Measurements from ENCODE around the gene NDUFV1. TPM values are rescaled to one million over a fixed set of nuclear protein-coding genes. Genes with fewer than 3 reads are reported as not detected.

Gene NDUFV1
- total and polyA plus RNA-seq, 2 of the 4 experiments (the other 2 are of a cell fraction), result 120 to 133 TPM

DNA sequence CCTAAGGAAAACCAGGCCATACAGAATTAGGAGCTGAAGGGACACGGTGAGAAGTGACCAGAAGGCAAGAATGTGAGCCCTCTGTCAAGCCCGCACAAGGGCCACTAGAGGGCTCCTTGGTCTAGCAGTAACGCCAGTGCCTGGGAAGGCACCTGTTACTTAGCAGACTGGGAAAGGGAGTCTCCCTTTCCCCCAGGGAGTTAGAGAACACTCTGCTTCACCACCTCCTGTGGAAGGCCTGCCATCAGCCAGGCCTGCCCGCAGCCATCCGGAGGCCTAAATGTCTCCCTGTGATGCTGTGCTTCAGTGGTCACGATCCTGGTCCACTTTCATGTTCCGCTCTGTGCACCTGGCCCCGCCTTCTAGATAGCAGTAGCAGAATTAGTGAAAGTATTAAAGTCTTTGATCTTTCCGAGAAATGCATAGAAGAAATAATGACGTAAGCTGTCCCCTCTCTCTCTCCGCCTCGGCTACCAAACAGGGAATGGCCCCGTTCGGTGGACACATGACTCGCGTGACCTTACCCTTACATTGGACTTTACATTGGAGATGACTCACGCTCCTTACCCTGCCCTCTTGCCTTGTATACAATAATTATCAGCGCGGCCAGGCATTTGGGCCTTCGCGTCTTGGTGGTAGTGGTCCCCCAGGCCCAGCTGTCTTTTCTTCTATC lies 33.9 kb upstream of the NDUFV1 start:
- Histone ChIP-seq H3K56ac (ENCODE audit: extremely low read depth, insufficient read depth, low read length) (no peak overlapping the region), H3K27ac (ENCODE audit: insufficient read depth, low read length) (no peak overlapping the region), H3K4me1 (ENCODE audit: control insufficient read depth, insufficient read depth, low read length) (no peaks in the 10 kb centered on the region), H3K18ac (ENCODE audit: low read depth, low read length) (no peak overlapping the region), H3K4ac (ENCODE audit: low read depth, low read length) (no peak overlapping the region), H3K36me3 (ENCODE audit: control insufficient read depth, insufficient read depth, low read length) (no peaks in the 10 kb centered on the region), H4K8ac (ENCODE audit: low read depth in 2 of 2, low read length in 2 of 2) (no peak overlapping the region), H3K27me3 (ENCODE audit: control insufficient read depth, insufficient read depth, low read length) (peaks cover 32% of the 10 kb centered on the region), H3K14ac (replicated peaks; ENCODE audit: low read depth, low read length) (no peak overlapping the region), H3K9ac (ENCODE audit: low read depth, low read length) (no peak overlapping the region), H2BK20ac (ENCODE audit: low read depth, low read length) (no peak overlapping the region), H3K9me3 (ENCODE audit: control insufficient read depth, insufficient read depth, low read length) (peaks cover 5% of the 10 kb centered on the region), H3K9me1 (ENCODE audit: insufficient read depth, low read length) (no peaks in the 10 kb centered on the region), H2BK15ac (ENCODE audit: low read depth, low read length) (no peak overlapping the region), H2AK9ac (replicated peaks; ENCODE audit: low read depth, low read length, poor library complexity) (no peak overlapping the region), H4K91ac (ENCODE audit: insufficient read depth, low read depth, low read length) (no peak overlapping the region), H3K4me2 (ENCODE audit: low read depth, low read length) (no peak overlapping the region), H3K79me1 (ENCODE audit: low read depth in 1 of 2, low read length in 2 of 2) (no peaks in the 10 kb centered on the region), H2AFZ (replicated peaks; ENCODE audit: low read length, poor library complexity) (no peak overlapping the region), H2BK5ac (ENCODE audit: low read depth, low read length, poor library complexity, severe bottlenecking) (no peak overlapping the region), H4K5ac (ENCODE audit: low read depth, low read length) (no peak overlapping the region), H2AK5ac (ENCODE audit: low read depth, low read length) (no peak overlapping the region), H2BK120ac (ENCODE audit: low read depth, low read length) (no peak overlapping the region), H3K4me3 (ENCODE audit: insufficient read depth, low read depth, low read length) (no peak overlapping the region), H4K20me1 (ENCODE audit: insufficient read depth, low read length) (no peaks in the 10 kb centered on the region), H3K23ac (ENCODE audit: low read depth, low read length) (no peak overlapping the region)
- ChIA-PET POLR2A (ENCODE audit: unreplicated experiment) (no interaction called here), CTCF (interaction anchor here (1.0 to 1.6 kb wide), 3 partner anchors 10 to 12 kb away, joined by 3 to 9 read pairs (median 3); partner anchors contain the start of gene GSTP1)
- 48% methylated on average over 10 of the region's 21 CpGs; no CpG with 5 or more reads in 1 of the 2 experiments for WGBS, 2 experiments (ENCODE audit: extremely low coverage in 2 of 2, insufficient read length in 1 of 2)
- ATAC-seq (ENCODE audit: low read depth) (peak; percentile 74; the same call in 1 of the 2 replicates), DNase-seq (peak; percentile 48)
- intact Hi-C loops (cut with micrococcal nuclease), result loop anchor here (5.0 kb wide), 1 partner anchor 84 kb away; no protein-coding TSS in a partner anchor
- in situ Hi-C loops (cut with MboI; ENCODE audit: low sequenced_read_pairs), result no loop called here
- no TSS peak for BruUV-seq (replicated peaks)
- dilution Hi-C loops (cut with HindIII; ENCODE audit: low sequenced_read_pairs, unreplicated experiment), result no loop called here
- TF ChIP-seq MXI1 (IDR thresholded peaks at IDR 0.05; ENCODE audit: borderline replicate concordance, low read depth, low read length) (no peak), CTCF (conservative IDR thresholded peaks at IDR 0.05; ENCODE audit: low read depth, low read length) (peak; percentile 63), SMC3 (IDR thresholded peaks at IDR 0.05; ENCODE audit: low read depth, low read length) (peak; percentile 36; the same call in 1 of the 2 replicates), POLR2A (IDR thresholded peaks at IDR 0.05; ENCODE audit: low read depth, low read length) (no peak), MAZ (IDR thresholded peaks at IDR 0.05; ENCODE audit: borderline replicate concordance, low read depth, low read length) (no peak), RAD21 (IDR thresholded peaks at IDR 0.05; ENCODE audit: low read length) (peak; percentile 69), RCOR1 (IDR thresholded peaks at IDR 0.05; ENCODE audit: insufficient replicate concordance, low read length) (no peak)
